Measurements from ENCODE around the gene ANTXR2.

Gene ANTXR2

GRCh38 chr4:80024335-80024734, 48.7 kb downstream of the ANTXR2 start:
- no peak for TF ChIP-seq POLR2AphosphoS5 (IDR thresholded peaks at IDR 0.05; ENCODE audit: low read depth, low read length)
- TF ChIP-seq TAF1 (IDR thresholded peaks at IDR 0.05; ENCODE audit: borderline replicate concordance, insufficient read depth, low read length) = no peak
- TF ChIP-seq FOXP2 (optimal IDR thresholded peaks at IDR 0.05; ENCODE audit: borderline replicate concordance, extremely low read depth, extremely low read length, insufficient read depth) = no peak
- no peak for TF ChIP-seq REST (IDR thresholded peaks at IDR 0.05; ENCODE audit: insufficient read depth in 1 of 2, low read depth in 2 of 2, low read length in 2 of 2)
- no peak for TF ChIP-seq SIN3A (IDR thresholded peaks at IDR 0.05; ENCODE audit: borderline replicate concordance, insufficient read depth, low read length)

- TF ChIP-seq FOXP2 (optimal IDR thresholded peaks at IDR 0.05; ENCODE audit: borderline replicate concordance, extremely low read depth, extremely low read length, insufficient read depth) (no peak), POLR2AphosphoS5 (IDR thresholded peaks at IDR 0.05; ENCODE audit: low read depth, low read length) (no peak), TAF1 (IDR thresholded peaks at IDR 0.05; ENCODE audit: borderline replicate concordance, insufficient read depth, low read length) (no peak), REST (IDR thresholded peaks at IDR 0.05; ENCODE audit: insufficient read depth in 1 of 2, low read depth in 2 of 2, low read length in 2 of 2) (no peak), SIN3A (IDR thresholded peaks at IDR 0.05; ENCODE audit: borderline replicate concordance, insufficient read depth, low read length) (no peak)
Observed at GRCh38 chr4:80022282-80022681, 50.7 kb downstream of the ANTXR2 start.

- TF ChIP-seq SIN3A (IDR thresholded peaks at IDR 0.05; ENCODE audit: borderline replicate concordance, insufficient read depth, low read length) = no peak
- no peak for TF ChIP-seq TAF1 (IDR thresholded peaks at IDR 0.05; ENCODE audit: borderline replicate concordance, insufficient read depth, low read length)
- TF ChIP-seq FOXP2 (optimal IDR thresholded peaks at IDR 0.05; ENCODE audit: borderline replicate concordance, extremely low read depth, extremely low read length, insufficient read depth) = no peak
- no peak for TF ChIP-seq REST (IDR thresholded peaks at IDR 0.05; ENCODE audit: insufficient read depth in 1 of 2, low read depth in 2 of 2, low read length in 2 of 2)
- TF ChIP-seq POLR2AphosphoS5 (IDR thresholded peaks at IDR 0.05; ENCODE audit: low read depth, low read length) = no peak
Observed at GRCh38 chr4:80017125-80017854, 55.7 kb downstream of the ANTXR2 start.

GRCh38 chr4:80016506-80016905, 56.5 kb downstream of the ANTXR2 start:
- TF ChIP-seq FOXP2 (optimal IDR thresholded peaks at IDR 0.05; ENCODE audit: borderline replicate concordance, extremely low read depth, extremely low read length, insufficient read depth) (no peak), POLR2AphosphoS5 (IDR thresholded peaks at IDR 0.05; ENCODE audit: low read depth, low read length) (no peak), TAF1 (IDR thresholded peaks at IDR 0.05; ENCODE audit: borderline replicate concordance, insufficient read depth, low read length) (no peak), SIN3A (IDR thresholded peaks at IDR 0.05; ENCODE audit: borderline replicate concordance, insufficient read depth, low read length) (no peak), REST (IDR thresholded peaks at IDR 0.05; ENCODE audit: insufficient read depth in 1 of 2, low read depth in 2 of 2, low read length in 2 of 2) (no peak)

Data from PFSK-1 (cell line).